K562 (cell line): ENCODE measurements around the gene TSHZ1. TPM values are rescaled to one million over a fixed set of nuclear protein-coding genes. Genes with fewer than 3 reads are reported as not detected.

Source experiments
- ATAC-seq: fragments of 200-7000 bp; cut with Tn5 transposase; 3 replicates; pipeline ENCODE4 v1.9.1; 2020; ENCODE audit warnings: moderate library complexity
- BruUV-seq: library from RNA; stranded (reverse); fragments of 400-500 nt; replicated peaks from 2 replicates; lab custom pipeline; 2021; lab: Mats Ljungman, UMichigan
- CTCF ChIA-PET: fragments of 300-600 bp; formaldehyde crosslinking; extraction: SDS; loops from one replicate; lab custom pipeline; 2021; ENCODE audit warnings: low intra/inter-chr PET ratio; lab: Yijun Ruan, JAX
- POLR2A ChIA-PET: fragments of 300-600, 350-650 bp; sonication (Branson Sonifier 250); formaldehyde crosslinking; extraction: SDS; loops from one replicate; lab custom pipeline; 2021; ENCODE audit warnings: antibody characterized with exemption, inconsistent platforms; lab: Yijun Ruan, JAX
- DNase-seq, 4 experiments: peaks; one replicate each; pipeline versions ENCODE4 v3.0.0 to v3.0.0-alpha.2; 2011 to 2018; ENCODE audit warnings: low spot score in 3 of 4, mixed read lengths in 3 of 4; ENCODE audit errors: extremely low read depth in 1 of 4
- FAIRE-seq: peaks from 2 replicates; lab custom pipeline; 2011; peaks lifted over from hg19 to GRCh38; lab: Jason Lieb, UNC
- H2AFZ ChIP-seq: 2 replicates; pipeline ENCODE4 v1.6.0; 2011; ENCODE audit warnings: low read depth, low read length, control low read depth, inconsistent platforms
- H3K27ac ChIP-seq: fragments of 200-600 bp; 3 replicates; pipeline ENCODE4 v1.8.0; 2011; ENCODE audit warnings: low read depth, mild to moderate bottlenecking, control low read depth, inconsistent platforms, low read length, moderate library complexity, mixed read lengths; ENCODE audit errors: extremely low read depth
- H3K27me3 ChIP-seq, 2 experiments: fragments of 300-600 bp in 1 of 2; 2 replicates in 1 of 2; 3 replicates in 1 of 2; pipeline versions ENCODE4 v1.6.0 to v1.8.0; 2011; ENCODE audit warnings: inconsistent platforms in 2 of 2, low read length in 2 of 2, mild to moderate bottlenecking in 1 of 2, mixed read lengths in 1 of 2, moderate library complexity in 1 of 2; ENCODE audit not compliant: control insufficient read depth in 2 of 2, insufficient read depth in 2 of 2
- H3K36me3 ChIP-seq: fragments of 300-600 bp; 3 replicates; pipeline ENCODE4 v1.8.0; 2011; ENCODE audit warnings: mild to moderate bottlenecking, low read length, inconsistent platforms; ENCODE audit not compliant: control insufficient read depth, insufficient read depth
- H3K4me1 ChIP-seq, 2 experiments: fragments of 200-600 bp in 1 of 2; replicated peaks in 1 of 2; 2 replicates in 1 of 2; 3 replicates in 1 of 2; pipeline versions ENCODE4 v1.5.1 to v1.8.0; 2011; ENCODE audit warnings: inconsistent platforms in 2 of 2, low read length in 2 of 2, mild to moderate bottlenecking in 1 of 2, mixed read lengths in 1 of 2, moderate library complexity in 1 of 2; ENCODE audit not compliant: control insufficient read depth in 2 of 2, insufficient read depth in 2 of 2
- H3K4me2 ChIP-seq: 2 replicates; pipeline ENCODE4 v1.6.1; 2011; ENCODE audit warnings: low read length, control low read depth, inconsistent platforms, mixed read lengths; ENCODE audit not compliant: insufficient read depth
- H3K4me3 ChIP-seq: fragments of 200-600 bp; sonication (generic), shearing (Covaris generic); 2 replicates; pipeline ENCODE4 v1.5.1; 2016; ENCODE audit warnings: control low read depth, inconsistent platforms
- H3K79me2 ChIP-seq: fragments of 200-600 bp; 3 replicates; pipeline ENCODE4 v1.8.0; 2011; ENCODE audit warnings: low read length, inconsistent platforms; ENCODE audit not compliant: control insufficient read depth, insufficient read depth
- H3K9ac ChIP-seq, 2 experiments: 2 replicates each; pipeline versions ENCODE4 v1.6.0 to v1.6.1; 2011; ENCODE audit warnings: low read depth in 2 of 2, low read length in 2 of 2, control low read depth in 1 of 2, inconsistent platforms in 1 of 2, mild to moderate bottlenecking in 1 of 2, mixed read lengths in 1 of 2; ENCODE audit not compliant: insufficient read depth in 1 of 2
- H3K9me1 ChIP-seq: one replicate; pipeline ENCODE4 v1.6.0; 2011; ENCODE audit warnings: inconsistent platforms, mild to moderate bottlenecking, low read length, moderate library complexity; ENCODE audit not compliant: control insufficient read depth, insufficient read depth
- H3K9me3 ChIP-seq: replicated peaks from 2 replicates; pipeline ENCODE4 v1.5.1; 2011; ENCODE audit warnings: low read depth, low read length, inconsistent platforms; ENCODE audit not compliant: control insufficient read depth, insufficient read depth
- H4K20me1 ChIP-seq: replicated peaks from 2 replicates; pipeline ENCODE4 v1.6.1; 2011; ENCODE audit warnings: low read length, inconsistent platforms, mixed read lengths; ENCODE audit not compliant: control insufficient read depth, insufficient read depth
- C11orf30 ChIP-seq: fragments of 450-650 bp; IDR thresholded peaks from 2 replicates; pipeline ENCODE4 v1.6.1; 2016; ENCODE audit warnings: low read depth, mild to moderate bottlenecking
- CAMTA2 ChIP-seq: fragments of 250-450 bp; sonication (Bioruptor Pico); conservative IDR thresholded peaks from 2 replicates; pipeline ENCODE4 v1.5.1; 2022
- CBX5 ChIP-seq: IDR thresholded peaks from 2 replicates; pipeline ENCODE4 v1.6.1; 2014; ENCODE audit warnings: low read depth, borderline replicate concordance
- EZH2 ChIP-seq: IDR thresholded peaks from 2 replicates; pipeline ENCODE4 v1.6.1; 2012; ENCODE audit warnings: low read depth, mild to moderate bottlenecking, inconsistent platforms, low read length, borderline replicate concordance
- FOXO4 ChIP-seq: fragments of 450-650 bp; formaldehyde crosslinking; IDR thresholded peaks from 2 replicates; pipeline ENCODE4 v1.4.0; 2020; ENCODE audit warnings: mild to moderate bottlenecking, moderate library complexity
- HNRNPK ChIP-seq: fragments of 200-400 bp; formaldehyde crosslinking; IDR thresholded peaks from one replicate; pipeline ENCODE4 v1.6.1; 2018; ENCODE audit warnings: mild to moderate bottlenecking, low read depth, low read length; ENCODE audit not compliant: poor library complexity, severe bottlenecking
- KLF6 ChIP-seq: fragments of 250-450 bp; sonication (Bioruptor Pico); IDR thresholded peaks from 2 replicates; pipeline ENCODE4 v1.4.0; 2020; ENCODE audit warnings: mild to moderate bottlenecking, moderate library complexity, borderline replicate concordance
- MBD2 ChIP-seq: sonication (generic); IDR thresholded peaks from 2 replicates; pipeline ENCODE4 v1.6.1; 2016; ENCODE audit warnings: low read depth, borderline replicate concordance
- NCOA1 ChIP-seq: fragments of 450-650 bp; IDR thresholded peaks from 2 replicates; pipeline ENCODE4 v1.6.1; 2016; ENCODE audit warnings: low read depth
- PKNOX1 ChIP-seq: fragments of 450-650 bp; IDR thresholded peaks from 2 replicates; pipeline ENCODE4 v1.6.1; 2016
- TFAM ChIP-seq: fragments of 250-450 bp; sonication (Bioruptor Pico); conservative IDR thresholded peaks from 2 replicates; pipeline ENCODE4 v1.5.0; 2021; ENCODE audit warnings: mild to moderate bottlenecking, moderate library complexity
- ZBTB12 ChIP-seq: fragments of 250-450 bp; sonication (Bioruptor Pico); IDR thresholded peaks from 2 replicates; pipeline ENCODE4 v1.4.0; 2020
- ZNF212 ChIP-seq: fragments of 450-650 bp; formaldehyde crosslinking; IDR thresholded peaks from 2 replicates; pipeline ENCODE4 v1.4.0; 2020; ENCODE audit warnings: mild to moderate bottlenecking
- ZNF239 ChIP-seq: fragments of 250-450 bp; sonication (Bioruptor Pico); IDR thresholded peaks from 2 replicates; pipeline ENCODE4 v1.4.0; 2020; ENCODE audit warnings: mild to moderate bottlenecking
- ZNF274 ChIP-seq: IDR thresholded peaks from 2 replicates; pipeline ENCODE4 v1.6.1; 2011; ENCODE audit warnings: low read depth, mild to moderate bottlenecking, low read length, moderate library complexity, borderline replicate concordance
- ZNF282 ChIP-seq: sonication (generic); formaldehyde crosslinking; IDR thresholded peaks from 2 replicates; pipeline ENCODE4 v1.8.1; 2023; ENCODE audit warnings: missing genetic modification reagents
- ZNF347 ChIP-seq: fragments of 450-650 bp; formaldehyde crosslinking; IDR thresholded peaks from 2 replicates; pipeline ENCODE4 v1.4.0; 2020; ENCODE audit warnings: low read depth, mild to moderate bottlenecking, moderate library complexity
- ZSCAN29 ChIP-seq: fragments of 450-650 bp; IDR thresholded peaks from 2 replicates; pipeline ENCODE4 v1.6.1; 2017
- WGBS: fragments of 100-300 bp; shearing (Covaris generic); methylation state at CpG from one replicate; pipeline ENCODE4 v1.1.6; 2016; ENCODE audit warnings: low coverage, mixed read lengths; ENCODE audit not compliant: insufficient coverage; ENCODE audit errors: missing lambda C conversion rate; 5-methylcytosine and 5-hydroxymethylcytosine counted together
- in situ Hi-C: fragments of 300-500 bp; cut with MboI; formaldehyde crosslinking; loops from 4 replicates; pipeline ENCODE4 v1.15.0; 2018; ENCODE audit warnings: inconsistent platforms, mixed read lengths
- intact Hi-C: fragments of 100-400 bp; cut with micrococcal nuclease; formaldehyde crosslinking; loops from 2 replicates; pipeline ENCODE4 v1.14.2; 2022
- polyA plus RNA-seq, 8 experiments: library from polyadenylated mRNA; depleted of rRNA in 4 of 8; stranded (reverse) in 5 of 8; unstranded in 3 of 8; fragments of >200 nt; fragmentation: Nextera tagmentation in 2 of 8; fragmentation: Illumina TruSeq in 1 of 8; extraction: Ambion mirVana in 2 of 8; extraction: Trizol in 1 of 8; gene quantifications; 2 replicates each; pipeline versions ENCODE4 v1.2.1 to v1.2.3, GENCODE V29; 2011 to 2014; ENCODE audit warnings: inconsistent platforms in 1 of 8, missing spikeins in 1 of 8
- total RNA-seq, 7 experiments: library from RNA; depleted of rRNA in 6 of 7; stranded (reverse); fragments of >200 nt in 6 of 7; fragmentation: Illumina TruSeq in 2 of 7; extraction: Trizol in 2 of 7; gene quantifications; 2 replicates each; pipeline versions ENCODE4 v1.2.1 to v1.2.3, GENCODE V29; 2011 to 2021; ENCODE audit warnings: low replicate concordance in 1 of 7

The TSHZ1 gene
- total and polyA plus RNA-seq, 9 of the 15 experiments (the other 6 are each of a cell fraction or from before 2014, with no cell fraction given): 1.1 to 7.2 (median 2.7) TPM

- in situ Hi-C loops: no loop called here
- Histone ChIP-seq H3K4me2 (no peak overlapping the region), H3K79me2 (no peaks in the 10 kb centered on the region; the same call in 2 of the 3 replicates), H3K4me3 (no peak overlapping the region), H3K27ac (no peak overlapping the region), H3K4me1 (peaks cover 3 to 6% of the 10 kb centered on the region in 2 experiments; a peak in 3 of 5 replicates), H3K9me1 (no peaks in the 10 kb centered on the region), H3K36me3 (no peaks in the 10 kb centered on the region), H2AFZ (no peak overlapping the region), H3K9ac (no peak overlapping the region), H3K27me3 (no peaks in the 10 kb centered on the region), H3K9me3 (no peaks in the 10 kb centered on the region), H4K20me1 (no peaks in the 10 kb centered on the region)
- no peak for TF ChIP-seq MBD2
- TF ChIP-seq EZH2: no peak
- no peak for TF ChIP-seq ZSCAN29
- TF ChIP-seq KLF6 (CRISPR knock-in tag): no peak
- no peak for TF ChIP-seq PKNOX1
- TF ChIP-seq ZNF347 (CRISPR knock-in tag): no peak
- no peak for TF ChIP-seq HNRNPK
- no peak for TF ChIP-seq TFAM (CRISPR knock-in tag)
- TF ChIP-seq CAMTA2 (CRISPR knock-in tag): no peak
- TF ChIP-seq ZNF274: no peak
- TF ChIP-seq CBX5: no peak
- no peak for TF ChIP-seq ZBTB12
- no peak for TF ChIP-seq ZNF212 (CRISPR knock-in tag)
- no peak for TF ChIP-seq FOXO4
- no peak for TF ChIP-seq NCOA1
- TF ChIP-seq ZNF282: no peak
- TF ChIP-seq C11orf30: no peak
- no peak for TF ChIP-seq ZNF239 (CRISPR knock-in tag)
- CTCF ChIA-PET: no interaction called here
- DNase-seq (no peak), ATAC-seq (no peak), FAIRE-seq (no peak)
- no TSS peak for BruUV-seq
- POLR2A ChIA-PET: no interaction called here
- intact Hi-C loops: no loop called here
- WGBS: 45% methylated on average over 4 of the region's 8 CpGs
These were observed 18.8 kb downstream of the TSHZ1 start for GRCh38 chr18:75229437-75229836.
